HG03025 (cell line): ENCODE measurements around the gene SNAPC1.

Experiments
- ATAC-seq: cut with Tn5 transposase; IDR thresholded peaks from one replicate; pipeline ENCODE4 v1.9.1; 2021; ENCODE audit warnings: mild to moderate bottlenecking, moderate library complexity; ENCODE audit not compliant: unreplicated experiment, low FRiP score

SNAPC1 gene

DNA sequence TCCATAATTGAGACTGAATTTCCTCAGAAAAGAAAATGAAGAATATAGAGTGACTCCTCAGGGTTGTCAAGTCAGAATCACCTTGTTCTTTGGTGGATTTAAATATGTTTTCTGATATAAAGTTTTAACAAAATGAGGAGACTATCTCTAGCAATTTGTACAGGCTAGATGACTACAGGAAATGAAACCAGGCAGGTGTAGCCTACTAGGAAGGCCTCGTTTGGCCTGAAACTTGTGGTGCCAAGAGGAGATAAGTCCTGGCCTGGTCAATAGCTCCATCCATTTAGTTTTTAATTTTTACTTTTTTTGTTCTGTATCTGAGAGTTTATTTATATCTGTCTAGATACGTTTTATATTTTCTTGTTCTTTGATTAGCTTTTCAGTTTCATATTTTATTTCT is 41.5 kb downstream of the SNAPC1 start:
- no peak for ATAC-seq

DNA sequence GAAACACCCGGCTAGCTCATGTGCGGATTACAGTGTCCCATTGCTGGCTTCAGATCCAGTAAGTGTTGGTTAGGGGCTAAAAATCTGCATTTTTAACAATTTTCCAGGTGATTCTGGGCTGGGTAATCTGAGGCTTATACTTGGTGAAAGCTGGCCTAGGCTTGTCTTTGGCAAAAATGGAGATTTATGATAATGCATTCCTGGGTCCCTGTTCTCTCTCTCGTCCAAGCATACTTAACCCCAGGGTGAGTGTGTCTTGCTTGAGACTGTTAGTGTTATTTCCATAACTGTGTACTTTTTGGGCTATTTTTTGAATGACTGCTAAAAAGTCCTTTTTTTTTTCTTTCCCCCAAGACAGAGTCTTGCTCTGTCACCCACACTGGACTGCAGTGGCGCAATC is 43.2 kb downstream of the SNAPC1 start:
- no peak for ATAC-seq

DNA sequence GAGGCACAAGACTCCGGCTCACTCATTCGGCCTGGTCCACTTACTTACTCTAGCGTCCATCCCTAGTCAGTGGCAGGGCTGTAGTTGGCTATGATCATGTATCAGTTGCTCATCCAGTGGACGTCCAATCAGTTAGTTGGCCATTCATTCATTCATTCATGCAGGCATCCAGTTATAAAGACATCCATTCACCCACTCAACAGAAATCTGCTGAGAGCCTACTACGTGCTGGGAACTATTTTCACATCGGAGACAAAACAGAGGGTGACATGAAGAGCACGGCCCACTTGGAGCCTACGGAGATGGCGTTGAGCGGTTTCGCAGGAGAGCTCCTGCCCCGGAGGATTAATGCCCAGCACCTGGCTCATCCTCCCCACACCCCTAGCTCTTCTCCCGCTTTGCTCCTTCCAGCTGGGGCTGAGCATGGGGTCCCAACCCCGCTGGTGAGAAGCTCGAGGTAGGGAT is 49.7 kb downstream of the SNAPC1 start:
- no peak for ATAC-seq

DNA sequence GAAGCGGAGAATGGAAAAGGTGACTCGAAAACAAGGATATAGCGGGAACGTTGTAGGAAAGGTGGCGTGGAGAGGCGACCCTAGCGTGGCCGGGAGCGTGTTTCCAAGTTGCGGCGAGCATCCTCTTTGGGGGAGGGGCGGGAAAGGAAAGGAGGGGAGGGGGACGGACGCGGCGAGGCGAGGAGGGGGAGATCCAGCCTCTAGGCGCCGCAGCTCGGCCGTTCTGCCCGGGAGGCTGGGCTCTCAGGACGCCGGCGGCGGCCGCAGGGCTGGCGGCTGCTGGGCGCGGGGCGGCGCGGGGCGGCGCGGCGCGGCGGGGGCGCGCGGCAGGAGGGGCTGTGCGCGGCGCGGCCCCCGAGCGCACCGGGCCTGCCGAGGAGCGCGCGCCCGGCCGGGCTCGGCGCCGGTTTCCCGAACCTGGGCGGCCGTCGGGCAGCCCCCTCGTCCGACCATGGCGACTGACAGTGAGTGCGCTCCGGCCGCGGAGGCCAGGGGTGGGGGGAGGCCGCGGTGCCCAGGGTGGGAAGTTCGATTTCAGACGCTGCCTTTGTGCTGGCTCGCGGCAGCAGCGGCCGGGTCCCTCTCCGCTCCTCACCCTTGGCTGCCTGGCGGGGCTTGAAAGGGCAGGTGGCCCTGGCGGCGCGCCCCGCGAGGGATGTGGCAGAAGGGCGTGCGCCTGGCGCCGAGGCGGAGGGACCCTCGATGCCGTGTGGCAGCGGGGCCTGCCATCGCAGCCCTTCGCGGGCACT is 50.3 kb downstream of the SNAPC1 start, which contains the start of gene SYT16:
SYT16 (plus strand) TSS at position 357 of the 749 bp plus-strand sequence.
- no peak for ATAC-seq

DNA sequence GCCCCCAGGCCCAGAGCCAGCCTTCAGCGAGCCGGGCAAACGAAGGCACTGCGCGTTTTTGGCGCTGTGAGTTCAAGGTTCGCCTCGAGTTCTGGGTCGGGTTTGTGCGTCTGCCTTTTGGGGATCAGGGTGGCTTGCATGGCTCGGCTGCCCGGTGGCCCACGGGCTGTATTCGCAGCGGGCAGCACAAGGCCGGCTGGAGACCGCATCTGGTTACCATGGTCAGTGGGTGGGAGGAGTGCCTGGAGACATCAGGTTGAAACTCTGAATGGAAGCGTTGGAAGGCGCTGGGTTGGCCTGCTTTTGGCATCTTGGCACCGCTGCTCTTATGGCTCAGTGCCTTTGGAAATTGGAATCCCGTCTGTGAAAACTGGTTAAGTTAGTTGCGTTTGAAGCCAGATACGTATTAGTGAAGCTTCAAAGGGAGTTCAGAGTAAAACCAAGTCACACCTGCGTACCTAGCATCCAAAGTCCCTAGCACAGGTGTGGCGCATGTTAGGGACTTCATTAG is 50.9 kb downstream of the SNAPC1 start:
- no peak for ATAC-seq

DNA sequence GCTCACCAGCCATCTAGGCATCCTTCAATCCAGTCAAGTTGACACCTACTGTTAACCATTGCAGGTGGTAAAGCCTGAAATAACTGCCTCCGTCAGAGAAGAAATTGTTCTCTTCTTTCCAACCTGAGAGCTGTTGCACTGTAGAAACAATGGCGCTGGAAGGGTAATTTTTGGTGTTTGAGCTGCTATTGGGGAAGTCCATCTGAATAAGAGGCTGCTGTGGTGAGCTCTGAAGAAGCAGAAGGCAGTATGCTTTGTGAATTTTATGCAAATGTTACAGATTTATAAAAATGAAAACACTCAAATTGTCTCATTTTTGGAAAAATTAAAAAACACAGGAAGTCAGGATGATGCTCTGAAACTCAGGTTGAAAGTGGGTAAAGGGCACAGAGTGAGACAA is 60.2 kb downstream of the SNAPC1 start:
- no peak for ATAC-seq

DNA sequence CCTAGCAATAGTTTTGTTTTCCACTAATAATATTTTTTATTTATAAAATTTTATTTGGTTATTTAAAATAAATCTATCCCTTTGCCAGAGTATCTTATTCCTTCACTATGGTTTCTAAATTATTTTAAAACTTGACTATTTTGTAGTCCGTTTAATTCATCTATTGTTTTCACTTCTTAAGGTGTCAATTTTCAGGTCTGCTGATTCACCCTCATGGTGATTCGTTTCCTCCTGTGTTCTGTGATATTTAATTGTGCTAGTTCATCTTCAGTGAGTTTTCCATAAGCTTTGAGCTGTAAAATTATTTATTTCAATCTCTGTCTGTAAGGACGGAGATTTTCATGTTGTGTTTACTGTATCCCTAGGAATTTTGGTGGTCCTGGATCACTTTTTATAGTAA is 70.6 kb downstream of the SNAPC1 start:
- ATAC-seq = no peak

DNA sequence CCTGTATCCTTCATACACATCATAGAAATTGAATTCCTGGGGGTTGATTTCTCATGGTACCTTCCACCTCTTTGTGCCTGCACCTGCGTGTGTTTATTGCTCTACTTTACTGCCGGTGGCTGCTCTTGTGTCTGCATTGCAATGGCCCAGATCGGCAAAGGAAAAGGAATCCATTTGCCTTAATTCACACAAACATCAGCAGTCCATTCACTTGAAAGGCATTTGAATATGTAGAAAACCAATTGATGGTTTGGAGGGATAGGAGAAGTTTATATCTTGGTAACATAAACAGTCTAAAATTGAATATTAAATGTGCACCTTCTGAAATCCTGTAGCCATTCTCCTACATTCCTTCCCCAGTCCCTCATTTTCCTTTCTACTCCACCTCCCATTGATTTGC is 74.0 kb downstream of the SNAPC1 start:
- ATAC-seq = no peak

DNA sequence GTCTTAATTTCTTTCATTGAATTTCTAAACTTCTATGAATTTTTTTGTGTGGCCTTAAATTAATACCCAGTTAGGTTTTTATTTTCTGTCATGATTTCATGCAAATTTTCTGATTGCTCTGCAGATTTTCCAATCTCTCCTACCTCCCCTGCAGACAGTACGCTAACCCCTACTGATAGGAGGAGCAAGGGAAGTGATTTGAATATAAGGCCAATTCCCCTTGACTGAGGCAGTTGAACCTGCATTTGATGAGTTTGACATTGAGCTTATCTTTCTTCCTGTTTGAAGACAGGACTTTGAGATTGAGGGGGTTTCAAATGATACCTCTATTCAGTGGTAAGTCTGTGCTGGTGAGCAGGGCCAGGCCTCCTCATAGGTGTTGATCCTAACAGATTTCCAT is 74.6 kb downstream of the SNAPC1 start:
- ATAC-seq = no peak

DNA sequence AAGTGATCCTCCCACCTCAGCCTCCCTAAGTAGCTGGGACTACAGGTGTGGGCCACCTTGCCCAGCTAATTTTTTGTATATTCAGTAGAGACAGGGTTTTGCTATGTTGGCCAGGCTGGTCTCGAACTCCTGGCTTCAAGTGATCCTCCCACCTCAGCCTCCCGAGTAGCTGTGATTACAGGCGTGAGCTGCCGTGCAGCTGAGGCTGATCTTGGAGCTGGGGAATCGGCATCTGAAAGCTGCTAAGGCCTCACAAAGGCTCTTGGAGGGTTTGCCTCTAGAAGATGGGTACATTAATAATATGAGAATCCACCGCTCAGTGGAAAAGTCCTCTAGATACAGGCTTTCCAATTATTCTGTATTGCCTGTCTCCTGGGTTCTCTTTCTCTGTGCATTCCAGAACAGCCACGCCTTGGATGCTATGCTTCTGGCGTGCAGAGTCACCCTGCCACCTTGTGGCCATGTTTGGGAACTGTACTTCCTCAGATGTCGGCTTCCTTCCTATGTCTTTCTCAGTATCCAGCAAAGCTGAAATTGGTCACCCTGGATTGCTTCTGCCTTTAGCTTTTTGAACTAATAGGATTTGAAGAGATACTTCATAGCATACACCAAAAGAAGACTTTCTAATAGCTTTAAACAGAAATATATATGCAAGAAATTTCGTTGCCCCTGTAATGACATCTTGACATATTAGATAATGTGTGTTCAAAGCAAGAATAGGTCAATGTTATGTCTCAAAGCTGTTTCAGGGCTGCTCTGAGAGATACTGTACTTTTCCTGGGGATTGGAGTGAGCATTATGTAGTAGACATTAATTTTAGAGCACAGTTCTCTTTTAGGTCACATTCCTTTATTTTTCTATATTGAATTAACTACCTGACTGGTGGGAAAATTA is 75.4 kb downstream of the SNAPC1 start:
- peak; percentile 72 for ATAC-seq

DNA sequence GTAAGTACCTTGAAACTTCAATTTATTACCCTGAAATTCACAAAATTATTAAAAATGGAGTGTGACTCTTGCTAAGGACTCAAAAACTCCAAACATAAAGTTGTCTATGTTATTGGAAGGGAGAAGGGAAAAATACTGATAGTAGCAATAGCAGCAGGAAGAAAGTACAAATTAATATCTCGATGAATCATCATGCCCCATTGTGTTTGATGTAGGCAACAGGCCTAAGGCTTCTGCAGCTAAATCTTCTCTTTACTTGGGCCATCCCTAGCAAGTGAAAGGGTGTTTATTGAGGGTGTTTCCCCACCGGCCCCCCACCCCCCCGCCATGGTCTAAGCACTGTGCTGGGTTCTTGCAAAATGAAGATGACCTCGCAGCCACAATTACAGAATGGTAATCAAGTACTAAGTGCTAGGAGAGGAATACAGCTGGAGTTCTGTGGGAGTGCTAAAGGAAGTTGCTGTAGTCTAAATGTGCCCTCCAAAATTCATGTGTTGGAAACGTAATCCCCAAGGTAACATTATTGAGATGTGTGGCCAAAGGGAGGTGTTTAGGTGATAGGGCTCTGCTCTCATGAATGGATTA is 76.5 kb downstream of the SNAPC1 start:
- no peak for ATAC-seq

DNA sequence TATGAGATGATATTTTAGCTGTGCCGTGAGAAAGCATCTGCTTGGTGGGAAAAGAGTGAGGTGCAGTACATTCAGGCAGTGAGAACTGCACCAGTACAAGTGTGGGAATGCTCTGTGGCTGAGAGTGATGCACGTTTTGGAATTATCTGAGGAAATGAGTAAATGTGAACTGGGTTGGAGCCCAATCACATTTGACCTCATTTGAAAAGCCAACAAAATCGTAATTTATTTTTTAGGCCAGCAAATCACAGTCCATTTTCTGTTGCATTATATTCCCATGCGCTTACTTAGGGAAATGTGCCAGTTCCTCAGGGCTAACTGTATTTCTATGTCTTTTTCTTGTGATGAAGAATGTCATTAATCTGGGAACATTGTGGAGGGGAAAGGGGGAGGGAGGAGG is 77.3 kb downstream of the SNAPC1 start:
- no peak for ATAC-seq

DNA sequence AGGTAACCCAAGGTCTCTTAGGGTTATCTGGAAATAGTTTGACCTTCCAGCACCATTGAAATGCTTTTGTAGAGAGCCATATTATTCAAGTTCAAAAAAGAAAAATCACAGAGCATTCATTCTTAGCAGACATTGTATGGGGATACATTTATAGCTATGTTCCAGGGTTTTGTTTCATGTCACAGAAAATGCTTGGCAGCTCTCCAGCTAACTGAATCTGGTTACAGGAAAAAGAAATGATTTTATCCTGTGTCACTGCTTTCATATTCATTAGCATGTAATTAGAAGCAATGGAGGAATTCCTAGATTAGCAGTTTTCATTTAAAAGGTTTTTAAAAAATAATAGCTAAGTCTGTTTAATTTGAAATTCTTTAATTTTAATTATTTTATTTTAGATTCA is 78.9 kb downstream of the SNAPC1 start:
- no peak for ATAC-seq
